H9 (cell line): ENCODE results near the gene EGFR. TPM values are rescaled to one million over a fixed set of nuclear protein-coding genes. Genes with fewer than 3 reads are reported as not detected.

ENCODE experiments used
- DNase-seq: peaks from one replicate; pipeline ENCODE4 v3.0.0-alpha.2; 2017
- H2AFZ ChIP-seq: one replicate; pipeline ENCODE4 v1.6.1; 2013; ENCODE audit warnings: mild to moderate bottlenecking, low read length, control low read depth, moderate library complexity
- H2AK5ac ChIP-seq: 2 replicates; pipeline ENCODE4 v1.6.1; 2013; ENCODE audit warnings: low read length, control low read depth, mixed read lengths; ENCODE audit not compliant: insufficient read length
- H2BK120ac ChIP-seq: one replicate; pipeline ENCODE4 v1.6.1; 2013; ENCODE audit warnings: low read depth, mild to moderate bottlenecking, low read length, control low read depth, inconsistent platforms; ENCODE audit not compliant: poor library complexity, severe bottlenecking
- H2BK12ac ChIP-seq: 2 replicates; pipeline ENCODE4 v1.6.1; 2013; ENCODE audit warnings: low read length, control low read depth, mixed read lengths, low read depth; ENCODE audit not compliant: insufficient read length
- H2BK15ac ChIP-seq: 2 replicates; pipeline ENCODE4 v1.6.1; 2013; ENCODE audit warnings: low read depth, low read length, control low read depth
- H2BK20ac ChIP-seq: one replicate; pipeline ENCODE4 v1.6.1; 2013; ENCODE audit warnings: low read depth, mild to moderate bottlenecking, low read length, control low read depth, inconsistent platforms; ENCODE audit not compliant: poor library complexity, severe bottlenecking
- H2BK5ac ChIP-seq: 2 replicates; pipeline ENCODE4 v1.6.1; 2013; ENCODE audit warnings: low read length, control low read depth, mixed read lengths; ENCODE audit not compliant: insufficient read length
- H3K14ac ChIP-seq: 2 replicates; pipeline ENCODE4 v1.6.1; 2013; ENCODE audit warnings: low read length, control low read depth; ENCODE audit not compliant: insufficient read depth
- H3K18ac ChIP-seq: 2 replicates; pipeline ENCODE4 v1.6.1; 2013; ENCODE audit warnings: low read depth, mild to moderate bottlenecking, mixed read lengths, low read length, control low read depth; ENCODE audit not compliant: insufficient read length
- H3K23ac ChIP-seq: 2 replicates; pipeline ENCODE4 v1.6.1; 2013; ENCODE audit warnings: low read length, control low read depth, mixed read lengths, low read depth; ENCODE audit not compliant: insufficient read length
- H3K23me2 ChIP-seq: 2 replicates; pipeline ENCODE4 v1.6.1; 2013; ENCODE audit warnings: low read depth, mild to moderate bottlenecking, mixed read lengths, low read length, control low read depth; ENCODE audit not compliant: insufficient read length, poor library complexity, severe bottlenecking
- H3K27ac ChIP-seq: 2 replicates; pipeline ENCODE4 v1.5.1; 2013; ENCODE audit warnings: low read length, control low read depth, mixed read lengths, low read depth; ENCODE audit not compliant: insufficient read length
- H3K27me3 ChIP-seq: 2 replicates; pipeline ENCODE4 v1.6.1; 2013; ENCODE audit warnings: low read length, control low read depth, inconsistent platforms; ENCODE audit not compliant: insufficient read depth
- H3K4ac ChIP-seq: 2 replicates; pipeline ENCODE4 v1.6.1; 2013; ENCODE audit warnings: low read depth, mild to moderate bottlenecking, control low read depth, inconsistent platforms, low read length, moderate library complexity
- H3K4me1 ChIP-seq: 2 replicates; pipeline ENCODE4 v1.6.1; 2013; ENCODE audit warnings: low read length, control low read depth, inconsistent platforms; ENCODE audit not compliant: insufficient read depth
- H3K4me2 ChIP-seq: 2 replicates; pipeline ENCODE4 v1.6.1; 2013; ENCODE audit warnings: low read length, control low read depth, mixed read lengths; ENCODE audit not compliant: insufficient read length, insufficient read depth
- H3K56ac ChIP-seq: 2 replicates; pipeline ENCODE4 v1.6.1; 2013; ENCODE audit warnings: low read depth, mild to moderate bottlenecking, mixed read lengths, low read length, control low read depth; ENCODE audit not compliant: insufficient read length
- H3K79me1 ChIP-seq: 2 replicates; pipeline ENCODE4 v1.6.1; 2013; ENCODE audit warnings: low read depth, mild to moderate bottlenecking, moderate library complexity, low read length, control low read depth, inconsistent platforms; ENCODE audit not compliant: insufficient read depth, poor library complexity, severe bottlenecking
- H3K79me2 ChIP-seq: 2 replicates; pipeline ENCODE4 v1.6.1; 2013; ENCODE audit warnings: low read length, control low read depth, inconsistent platforms; ENCODE audit not compliant: insufficient read depth
- H3K9ac ChIP-seq: 2 replicates; pipeline ENCODE4 v1.6.1; 2013; ENCODE audit warnings: low read length, control low read depth, mixed read lengths; ENCODE audit not compliant: insufficient read length; ENCODE audit errors: extremely low read depth
- H3K9me3 ChIP-seq: one replicate; pipeline ENCODE4 v1.6.1; 2013; ENCODE audit warnings: low read depth, low read length, inconsistent platforms; ENCODE audit not compliant: control insufficient read depth
- H3T11ph ChIP-seq: one replicate; pipeline ENCODE4 v1.6.1; 2013; ENCODE audit warnings: mild to moderate bottlenecking, low read length, control low read depth, inconsistent platforms
- H4K20me1 ChIP-seq: one replicate; pipeline ENCODE4 v1.6.1; 2013; ENCODE audit not compliant: control insufficient read depth, insufficient read length, insufficient read depth
- H4K5ac ChIP-seq: 2 replicates; pipeline ENCODE4 v1.6.1; 2013; ENCODE audit warnings: low read depth, mild to moderate bottlenecking, mixed read lengths, low read length, control low read depth; ENCODE audit not compliant: insufficient read length
- H4K8ac ChIP-seq: replicated peaks from 2 replicates; pipeline ENCODE4 v1.6.1; 2013; ENCODE audit warnings: low read length, control low read depth, mixed read lengths, low read depth; ENCODE audit not compliant: insufficient read length
- H4K91ac ChIP-seq: 2 replicates; pipeline ENCODE4 v1.6.1; 2013; ENCODE audit warnings: low read depth, mild to moderate bottlenecking, moderate library complexity, mixed read lengths, low read length, control low read depth; ENCODE audit not compliant: insufficient read length
- H3K27ac Mint-ChIP-seq, 3 experiments: 2 replicates in 2 of 3; 3 replicates in 1 of 3; pipeline ENCODE4 v1.8.0; 2020 to 2021; ENCODE audit warnings: mixed read lengths in 3 of 3, mild to moderate bottlenecking in 1 of 3, moderate library complexity in 1 of 3
- H3K27me3 Mint-ChIP-seq: 2 replicates; pipeline ENCODE4 v1.8.0; 2021; ENCODE audit warnings: low read depth, mild to moderate bottlenecking, moderate library complexity, mixed read lengths
- H3K36me3 Mint-ChIP-seq, 3 experiments: 2 replicates in 2 of 3; 3 replicates in 1 of 3; pipeline ENCODE4 v1.8.0; 2020 to 2021; ENCODE audit warnings: low read depth in 3 of 3, mixed read lengths in 3 of 3; ENCODE audit not compliant: insufficient read depth in 1 of 3
- H3K4me1 Mint-ChIP-seq, 2 experiments: 2 replicates each; pipeline ENCODE4 v1.8.0; 2020; ENCODE audit warnings: mixed read lengths in 2 of 2
- H3K4me3 Mint-ChIP-seq, 2 experiments: 2 replicates in 1 of 2; 3 replicates in 1 of 2; pipeline ENCODE4 v1.8.0; 2020 to 2021; ENCODE audit warnings: mild to moderate bottlenecking in 2 of 2, mixed read lengths in 2 of 2, moderate library complexity in 1 of 2
- H3K9me3 Mint-ChIP-seq, 2 experiments: 2 replicates in 1 of 2; 3 replicates in 1 of 2; pipeline ENCODE4 v1.8.0; 2020; ENCODE audit warnings: mild to moderate bottlenecking in 2 of 2, mixed read lengths in 2 of 2, moderate library complexity in 1 of 2
- CTCF ChIP-seq: fragments of 200-600 bp; sonication (generic); conservative IDR thresholded peaks from 3 replicates; pipeline ENCODE4 v1.8.0; 2021; ENCODE audit warnings: antibody characterized with exemption, mild to moderate bottlenecking
- WGBS: extraction: QIAGEN DNeasy Blood & Tissue Kit; methylation state at CpG from one replicate; pipeline ENCODE4 v1.1.7; 2013; ENCODE audit warnings: missing lambda C conversion rate, low lambda C conversion rate, mixed read lengths; ENCODE audit not compliant: insufficient read length; ENCODE audit errors: extremely low coverage; 5-methylcytosine and 5-hydroxymethylcytosine counted together
- total RNA-seq: library from RNA; stranded (reverse); gene quantifications from 2 replicates; pipeline ENCODE4 v1.2.1, GENCODE V29; 2021

The EGFR gene
- total RNA-seq, 1 experiment from 2014 or later = 3.3 TPM

DNA sequence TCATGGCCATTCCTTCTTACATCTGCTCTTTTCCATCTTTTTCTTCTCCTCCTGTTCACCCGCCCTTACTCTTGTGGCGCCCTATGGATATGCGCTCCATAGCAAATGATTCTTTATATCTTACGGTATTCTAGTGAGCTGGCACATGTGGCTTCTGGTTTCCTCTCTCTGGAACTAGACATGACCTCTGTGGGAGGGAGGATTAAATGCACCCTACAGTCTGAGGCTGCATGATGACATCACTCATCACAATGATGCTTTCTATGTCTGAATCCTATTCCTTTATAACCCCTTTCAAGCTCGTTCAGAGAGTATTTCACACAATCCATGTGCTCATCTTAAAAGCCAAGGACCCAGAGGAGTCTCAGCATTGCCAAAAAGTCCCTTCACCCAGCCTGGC is 153.3 kb downstream of the EGFR start:
- H4K5ac ChIP-seq = no peak overlapping the region
- H2BK15ac ChIP-seq = no peak overlapping the region
- H2BK5ac ChIP-seq = no peak overlapping the region
- H3T11ph ChIP-seq = no peak overlapping the region
- H3K4me3 Mint-ChIP-seq = no peak overlapping the region
- H4K91ac ChIP-seq = no peak overlapping the region
- no peak overlapping the region for H4K8ac ChIP-seq
- H3K56ac ChIP-seq = no peak overlapping the region
- H3K23ac ChIP-seq = no peak overlapping the region
- WGBS = no CpG with 5 or more reads among the region's 5 CpGs
- H3K79me2 ChIP-seq = no peaks in the 10 kb centered on the region
- H2BK20ac ChIP-seq = no peak overlapping the region
- no peak overlapping the region for H3K9ac ChIP-seq
- H2AK5ac ChIP-seq = no peak overlapping the region
- H3K4me2 ChIP-seq = no peak overlapping the region
- no peaks in the 10 kb centered on the region for H3K4me1 ChIP-seq
- no peak overlapping the region for H3K27ac ChIP-seq
- no peaks in the 10 kb centered on the region for H3K27me3 Mint-ChIP-seq
- H3K36me3 Mint-ChIP-seq = peaks cover 3 to 7% (median 4%) of the 10 kb centered on the region in 3 experiments; a peak in 3 of 7 replicates
- no peak for TF ChIP-seq CTCF
- no peaks in the 10 kb centered on the region for H4K20me1 ChIP-seq
- no peak overlapping the region for H3K4ac ChIP-seq
- H3K18ac ChIP-seq = no peak overlapping the region
- no peak overlapping the region for H3K14ac ChIP-seq
- H3K27ac Mint-ChIP-seq = 0 out of 7 replicates have a peak overlapping the region, but pooled peaks of 1 of the 3 experiments have one; percentile 11
- no peaks in the 10 kb centered on the region for H3K79me1 ChIP-seq
- no peak overlapping the region for H2AFZ ChIP-seq
- H3K23me2 ChIP-seq = no peaks in the 10 kb centered on the region
- H3K9me3 Mint-ChIP-seq = no peaks in the 10 kb centered on the region; a peak in 2 of 5 replicates
- no peak overlapping the region for H2BK120ac ChIP-seq
- H3K9me3 ChIP-seq = no peaks in the 10 kb centered on the region
- H3K4me1 Mint-ChIP-seq = 0 out of 4 replicates have a peak, but pooled peaks cover 0 to 2% of the 10 kb centered on the region in 2 experiments
- H2BK12ac ChIP-seq = no peak overlapping the region
- no peaks in the 10 kb centered on the region for H3K27me3 ChIP-seq
- DNase-seq = no peak
